Tongue (tissue), 2 donors: ENCODE measurements around the gene CLCN3. TPM values are rescaled to one million over a fixed set of nuclear protein-coding genes. Genes with fewer than 3 reads are reported as not detected.
"Not testable (repeated sequence)": the region's sequence is repeated elsewhere in the genome, so short reads cannot be mapped to it uniquely, and the experiment has no call there.

ENCODE experiments used
- DNase-seq: peaks from one replicate; pipeline ENCODE4 v3.0.0-alpha.2; 2015
- total RNA-seq: library from RNA; depleted of rRNA; stranded (reverse); fragments of >200 nt; gene quantifications from one replicate; pipeline ENCODE4 v1.2.3, GENCODE V29; 2014

CLCN3 gene
- total RNA-seq, 1 donor from 2014 or later = 61.1 TPM

DNA sequence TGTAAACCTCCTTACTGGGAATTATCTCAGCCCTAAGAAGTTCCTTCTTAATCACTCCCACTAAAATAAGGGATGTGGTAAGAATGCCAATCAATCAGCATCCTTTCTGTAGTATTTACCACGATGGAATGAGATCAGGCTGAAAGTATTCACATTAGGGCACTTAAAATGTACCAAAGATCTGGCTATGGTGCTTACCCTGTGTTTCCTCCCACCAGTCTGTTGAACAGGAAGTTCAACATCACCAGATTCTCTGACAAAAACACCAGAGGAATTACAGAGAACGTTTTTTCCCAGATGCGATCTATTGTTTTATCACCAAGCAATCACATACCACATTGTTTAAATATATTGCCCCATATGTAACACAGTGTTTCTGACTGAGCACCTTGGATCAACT is 2.1 kb upstream of the CLCN3 start:
- DNase-seq = no peak

GRCh38 chr4:169618986-169619385 is 1.4 kb upstream of the CLCN3 start:
- DNase-seq = no peak

DNA sequence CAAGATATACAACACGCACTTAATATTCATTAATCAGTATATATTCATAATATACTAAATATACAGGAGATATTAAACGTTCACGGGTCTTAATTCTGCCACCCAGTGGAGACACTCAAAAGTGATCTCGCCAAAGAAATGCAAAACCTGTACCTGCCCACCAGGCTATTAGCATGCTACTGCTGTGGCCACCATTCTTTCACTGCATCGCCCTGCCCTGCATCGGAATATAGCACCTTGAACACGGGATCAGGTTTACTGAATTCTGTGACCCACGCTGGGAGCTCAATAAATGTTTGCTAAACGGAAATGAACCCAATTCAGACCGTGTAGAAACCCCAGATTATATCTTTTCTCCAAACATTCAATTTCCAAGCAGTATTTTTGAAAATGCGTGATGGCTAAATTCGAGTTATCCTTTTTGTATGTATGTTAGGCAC is 840 bp upstream of the CLCN3 start:
- DNase-seq = peak; percentile 64

DNA sequence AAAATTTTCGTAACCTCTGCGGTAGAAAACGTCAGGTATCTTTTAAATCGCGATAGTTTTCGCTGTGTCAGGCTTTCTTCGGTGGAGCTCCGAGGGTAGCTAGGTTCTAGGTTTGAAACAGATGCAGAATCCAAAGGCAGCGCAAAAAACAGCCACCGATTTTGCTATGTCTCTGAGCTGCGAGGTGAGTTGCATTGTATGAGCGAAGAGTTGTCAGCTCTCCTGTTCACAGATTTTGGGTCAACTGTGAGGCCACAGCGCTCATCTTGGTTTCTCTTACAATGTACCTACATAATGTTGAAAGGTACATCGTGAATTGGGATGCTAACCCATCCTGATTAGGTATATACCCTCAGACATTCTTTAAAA is 486 bp downstream of the CLCN3 start:
- DNase-seq = peak; percentile 62

GRCh38 chr4:169621731-169622492 is 1.5 kb downstream of the CLCN3 start:
- DNase-seq = peak; percentile 22

- no peak for DNase-seq
Measured at GRCh38 chr4:169622566-169622965, 2.2 kb downstream of the CLCN3 start.

DNA sequence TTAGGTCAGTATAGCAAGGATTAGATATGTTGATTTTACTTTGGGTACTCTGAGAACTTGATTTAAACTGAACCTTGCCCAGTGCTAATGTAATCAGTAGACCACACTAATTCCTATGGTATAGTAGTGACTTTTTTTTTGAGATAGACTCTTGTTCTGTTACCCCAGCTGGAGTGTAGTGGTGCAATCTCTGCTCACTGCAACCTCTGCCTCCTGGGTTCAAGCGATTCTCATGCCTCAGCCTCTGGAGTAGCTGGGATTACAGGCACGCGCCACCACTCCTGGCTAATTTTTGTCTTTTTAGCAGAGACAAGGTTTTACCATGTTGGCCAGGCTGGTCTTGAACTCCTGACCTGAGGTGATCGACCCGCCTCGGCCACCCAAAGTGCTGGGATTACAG is 3.6 kb downstream of the CLCN3 start:
- DNase-seq = not testable (repeated sequence)

DNA sequence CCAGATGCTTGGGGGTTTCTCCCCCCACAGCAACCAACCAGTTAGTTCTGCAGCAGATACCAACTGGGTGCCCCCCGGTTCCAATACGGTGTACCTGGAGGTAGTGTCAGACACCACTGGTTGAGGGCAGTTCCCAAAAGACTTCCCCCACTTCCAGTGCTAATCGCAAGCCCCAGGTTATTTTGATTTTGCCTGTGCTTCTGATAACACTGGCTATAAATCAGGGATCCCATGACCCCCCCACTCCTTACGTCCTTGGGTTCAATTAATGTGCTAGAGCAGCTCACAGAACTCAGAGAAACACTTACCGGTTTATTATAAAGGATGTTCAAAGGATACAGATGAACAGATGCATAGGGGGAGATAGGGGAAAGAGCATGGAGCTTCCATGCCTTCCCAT is 5.5 kb downstream of the CLCN3 start:
- DNase-seq = no peak

DNA sequence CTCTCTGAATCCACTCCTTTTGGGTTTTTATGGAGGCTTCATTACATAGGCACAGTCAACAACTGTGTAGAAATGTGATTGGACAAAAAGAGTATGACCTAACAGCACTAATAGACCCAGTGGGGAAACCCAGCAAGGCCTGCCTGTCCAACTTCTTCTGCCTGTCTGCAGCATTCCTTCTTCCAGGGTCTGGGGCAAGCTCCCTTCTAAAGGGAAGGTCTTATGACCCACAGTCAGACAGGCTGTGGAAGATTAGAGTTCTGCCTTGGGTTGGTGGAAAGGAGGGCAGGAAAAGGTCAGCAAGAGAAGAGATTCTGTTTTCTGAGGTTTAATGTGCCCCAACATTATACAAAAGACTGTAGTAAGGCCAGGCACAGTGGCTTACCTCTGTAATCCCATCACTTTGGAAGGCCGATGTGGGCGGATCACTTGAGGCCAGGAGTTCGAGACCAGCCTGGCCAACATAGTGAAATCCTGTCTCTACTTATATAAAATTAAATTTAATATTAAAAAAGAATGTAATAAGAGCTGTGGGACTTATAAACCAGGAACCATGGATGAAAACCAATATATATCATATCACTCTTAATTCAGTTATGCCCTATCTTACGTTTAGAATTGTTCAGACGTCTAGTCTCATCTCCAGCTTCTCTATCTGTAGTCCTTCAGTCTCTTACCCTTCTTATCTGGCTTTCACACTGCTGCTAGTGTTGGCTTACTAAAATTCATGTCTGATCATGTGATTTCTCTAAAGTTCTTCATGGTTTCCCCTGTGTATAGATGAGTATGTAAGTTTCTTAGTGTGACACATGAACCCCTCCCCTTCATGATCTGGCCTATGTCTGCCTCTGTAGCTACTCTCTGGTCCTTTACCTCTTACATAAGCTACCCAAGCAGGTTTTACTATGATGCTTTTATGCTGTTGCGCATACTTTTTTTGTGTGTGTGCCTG is 6.2 kb downstream of the CLCN3 start:
- DNase-seq = no peak

GRCh38 chr4:169627307-169627706 is 6.9 kb downstream of the CLCN3 start:
- no peak for DNase-seq

- DNase-seq = no peak
Measured at GRCh38 chr4:169628579-169628978, 8.2 kb downstream of the CLCN3 start.

- no peak for DNase-seq
Measured at GRCh38 chr4:169630069-169630468, 9.7 kb downstream of the CLCN3 start.

DNA sequence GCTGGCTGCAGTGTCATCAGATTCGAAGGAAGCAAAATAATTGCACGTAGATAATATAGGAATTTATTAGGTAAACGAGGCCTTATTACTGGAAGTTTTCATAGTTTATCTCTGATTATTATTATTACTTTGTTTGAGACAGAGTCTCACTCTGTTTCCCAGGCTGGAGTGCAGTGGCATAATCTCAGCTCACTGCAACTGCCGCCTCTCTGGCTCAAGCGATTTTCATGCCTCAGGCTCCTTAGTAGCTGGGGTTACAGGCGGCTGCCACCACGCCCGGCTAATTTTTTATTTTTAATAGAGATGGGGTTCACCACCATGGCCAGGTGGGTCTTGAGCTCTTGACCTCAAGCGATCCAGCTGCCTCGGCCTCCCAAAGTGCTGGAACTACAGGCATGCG is 12.5 kb downstream of the CLCN3 start:
- DNase-seq = no peak

- peak; percentile 67 for DNase-seq
Measured at GRCh38 chr4:169634975-169635374, 14.6 kb downstream of the CLCN3 start.

- DNase-seq = no peak
Measured at GRCh38 chr4:169640261-169640870, 20.0 kb downstream of the CLCN3 start.

DNA sequence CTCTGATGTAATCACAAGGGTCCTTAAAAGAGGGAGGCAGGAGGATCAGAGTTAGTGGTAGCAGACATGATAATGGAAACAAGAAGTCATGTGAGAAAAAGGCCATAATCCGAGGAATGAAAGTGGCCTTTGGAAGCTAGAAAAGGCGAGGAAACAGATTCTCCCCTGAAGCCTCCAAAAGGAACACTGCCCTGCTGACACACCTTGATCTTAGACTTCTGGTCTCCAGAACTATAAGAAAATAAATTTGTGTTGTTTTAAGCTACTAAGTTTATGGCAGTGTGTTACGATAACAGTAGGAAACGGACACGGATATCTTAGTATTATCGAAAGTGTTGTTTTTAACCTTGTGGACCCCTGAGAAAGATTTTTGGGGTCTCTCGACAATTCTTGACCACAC is 24.4 kb downstream of the CLCN3 start:
- no peak for DNase-seq

GRCh38 chr4:169645627-169646026 is 25.2 kb downstream of the CLCN3 start:
- no peak for DNase-seq

DNA sequence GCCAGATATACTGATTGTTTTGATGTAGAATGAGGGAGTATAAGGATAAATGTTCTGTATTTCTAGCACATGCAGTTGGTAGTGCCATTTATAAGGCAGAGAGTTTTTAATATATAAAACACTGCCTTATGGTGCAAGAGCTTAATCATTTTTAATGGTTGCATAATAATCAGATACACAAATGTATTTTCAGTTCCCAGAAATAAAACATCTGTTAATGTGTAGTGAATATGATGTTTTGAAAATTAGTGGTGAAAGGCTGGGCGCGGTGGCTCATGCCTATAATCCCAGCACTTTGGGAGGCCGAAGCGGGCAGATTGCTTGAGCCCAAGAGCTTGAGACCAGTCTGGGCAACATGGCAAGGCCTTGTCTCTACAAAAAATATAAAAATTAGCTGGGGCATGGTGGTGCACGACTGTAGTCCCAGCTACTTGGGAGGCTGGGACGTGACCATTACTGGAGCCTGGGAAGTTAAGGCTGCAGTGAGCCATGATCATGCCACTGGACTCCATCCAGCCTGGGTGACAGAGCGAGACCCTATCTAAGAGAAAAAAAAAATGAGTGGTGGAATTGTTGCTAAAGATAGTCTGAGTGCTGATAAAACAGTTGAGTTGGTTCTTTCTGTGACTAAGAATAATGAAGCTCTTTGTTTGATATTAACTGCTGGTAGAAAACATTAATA is 29.3 kb downstream of the CLCN3 start:
- no peak for DNase-seq

DNA sequence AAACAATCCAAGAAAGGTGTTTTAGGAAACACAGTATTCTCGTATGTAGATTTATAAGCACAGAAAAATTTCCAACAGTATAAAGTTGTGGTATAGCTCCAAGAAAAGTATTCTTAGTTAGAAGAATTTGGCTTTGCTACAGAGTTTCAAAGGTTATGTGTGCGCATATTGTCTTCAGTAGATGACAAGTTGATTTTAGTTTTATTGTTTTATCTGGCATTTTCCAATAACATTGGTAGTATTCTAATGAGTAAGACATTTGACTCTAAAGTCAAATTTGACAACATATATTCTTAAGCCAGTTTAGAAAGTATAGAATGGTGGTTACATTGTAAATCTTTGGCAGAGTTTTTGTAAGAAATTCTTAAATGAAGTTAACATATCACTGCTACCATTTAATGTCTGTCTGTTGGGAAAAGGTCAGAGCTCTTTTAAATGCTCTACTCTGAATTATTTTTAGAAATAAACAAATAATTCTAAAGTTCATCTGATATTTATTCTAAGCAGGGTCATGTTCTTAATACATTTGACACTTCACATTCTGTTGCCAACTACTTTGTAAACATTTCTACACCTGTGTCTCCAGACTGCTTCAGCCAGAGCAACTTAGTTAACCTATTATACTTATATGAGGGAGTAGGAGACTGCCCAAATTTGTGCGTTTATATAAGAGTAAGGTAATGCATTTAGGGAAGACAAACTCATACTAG is 30.0 kb downstream of the CLCN3 start:
- DNase-seq = no peak

DNA sequence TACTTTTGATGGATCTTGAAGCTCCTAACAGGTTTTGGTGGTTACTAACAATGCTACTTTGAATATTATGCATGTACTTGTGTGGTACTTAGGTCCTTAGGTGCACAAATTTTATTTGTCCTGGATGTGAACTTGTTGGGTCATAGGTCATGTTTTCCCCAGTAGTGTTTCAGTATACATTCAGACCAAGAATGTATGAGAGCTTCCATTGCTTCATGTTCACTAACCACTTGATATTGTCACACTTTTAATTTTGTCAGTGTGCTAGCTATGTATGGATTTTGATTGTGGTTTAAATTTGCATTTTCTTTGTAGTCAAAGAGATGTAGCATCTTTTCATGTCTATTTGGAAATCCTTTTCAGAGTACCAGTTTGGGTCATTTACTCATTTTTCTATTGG is 32.2 kb downstream of the CLCN3 start:
- DNase-seq = no peak

DNA sequence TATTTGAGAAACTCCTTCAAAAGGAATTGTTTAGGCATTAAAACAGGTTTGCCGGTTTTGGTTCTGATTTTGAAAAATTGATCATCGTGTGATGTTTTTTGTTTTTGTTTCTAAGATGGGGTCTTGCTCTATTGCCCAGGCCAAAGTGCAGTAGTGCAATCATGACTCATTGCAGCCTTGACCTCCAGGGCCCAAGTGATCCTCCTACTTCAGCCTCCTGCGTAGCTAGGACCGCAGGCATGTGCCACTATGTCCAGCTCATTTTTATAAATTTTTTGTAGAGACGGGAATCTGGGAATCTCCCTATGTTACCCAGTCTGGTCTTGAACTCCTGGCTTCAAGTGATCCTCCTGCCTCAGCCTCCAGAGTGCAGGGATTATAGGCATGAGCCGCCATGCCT is 35.0 kb downstream of the CLCN3 start:
- no peak for DNase-seq
